ENCODE results near the gene CFLAR. TPM values are rescaled to one million over a fixed set of nuclear protein-coding genes. Genes with fewer than 3 reads are reported as not detected.

The CFLAR gene
- total RNA-seq, 1 experiment from 2014 or later, result 7.6 TPM

DNA sequence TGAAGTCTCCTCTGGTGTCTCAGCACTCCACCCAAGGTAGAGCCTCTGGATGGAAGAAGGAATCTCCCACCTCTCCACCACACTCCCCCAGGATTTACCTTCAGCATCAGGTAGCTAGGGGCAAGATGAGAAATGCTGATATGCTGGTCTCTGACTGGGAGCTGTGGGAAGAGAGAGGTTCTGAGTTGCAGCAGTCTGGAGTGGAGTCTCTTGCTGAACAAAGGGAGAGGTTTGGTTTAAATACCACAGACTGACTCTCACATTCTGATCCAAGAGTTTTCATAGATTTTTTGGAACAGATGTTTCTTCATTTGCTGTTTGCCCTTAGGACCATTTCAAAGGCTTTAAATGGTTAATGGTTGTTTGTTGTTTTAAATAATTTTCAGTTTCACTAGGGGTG lies 1.1 kb upstream of the CFLAR start:
- Histone ChIP-seq H3T11ph (ENCODE audit: low read length) (no peak overlapping the region), H4K91ac (ENCODE audit: insufficient read length, low read depth, low read length) (no peak overlapping the region), H3K9me3 (ENCODE audit: control insufficient read depth, low read depth, low read length) (no peaks in the 10 kb centered on the region), H3K14ac (ENCODE audit: insufficient read depth, low read length) (no peak overlapping the region), H3K18ac (ENCODE audit: insufficient read length, low read depth, low read length) (no peak overlapping the region), H2BK5ac (ENCODE audit: insufficient read length, low read length) (no peak overlapping the region), H2BK20ac (ENCODE audit: low read depth, low read length, poor library complexity, severe bottlenecking) (no peak overlapping the region), H3K79me2 (ENCODE audit: insufficient read depth, low read length) (no peaks in the 10 kb centered on the region), H2AFZ (ENCODE audit: low read length) (no peak overlapping the region), H3K4me2 (ENCODE audit: insufficient read depth, insufficient read length, low read length) (no peak overlapping the region), H3K27me3 (ENCODE audit: insufficient read depth, low read length) (no peaks in the 10 kb centered on the region), H3K4ac (ENCODE audit: low read depth, low read length) (no peak overlapping the region), H3K4me1 (ENCODE audit: insufficient read depth, low read length) (no peaks in the 10 kb centered on the region), H4K8ac (replicated peaks; ENCODE audit: insufficient read length, low read depth, low read length) (no peak overlapping the region), H3K56ac (ENCODE audit: insufficient read length, low read depth, low read length) (no peak overlapping the region), H3K9ac (ENCODE audit: extremely low read depth, insufficient read length, low read length) (no peak overlapping the region), H4K5ac (ENCODE audit: insufficient read length, low read depth, low read length) (no peak overlapping the region), H3K23me2 (ENCODE audit: insufficient read length, low read depth, low read length, poor library complexity, severe bottlenecking) (peaks cover 14% of the 10 kb centered on the region), H2BK15ac (ENCODE audit: low read depth, low read length) (no peak overlapping the region), H2AK5ac (ENCODE audit: insufficient read length, low read length) (no peak overlapping the region), H4K20me1 (ENCODE audit: control insufficient read depth, insufficient read depth, insufficient read length) (no peaks in the 10 kb centered on the region), H3K27ac (ENCODE audit: insufficient read length, low read depth, low read length) (no peak overlapping the region), H2BK120ac (ENCODE audit: low read depth, low read length, poor library complexity, severe bottlenecking) (no peak overlapping the region), H3K79me1 (ENCODE audit: insufficient read depth, low read depth, low read length, poor library complexity, severe bottlenecking) (no peaks in the 10 kb centered on the region), H2BK12ac (ENCODE audit: insufficient read length, low read depth, low read length) (no peak overlapping the region), H3K23ac (ENCODE audit: insufficient read length, low read depth, low read length) (no peak overlapping the region)
- Mint-ChIP-seq H3K4me1 (peaks cover 19 to 31% of the 10 kb centered on the region in 2 experiments), H3K4me3 (peak overlapping the region in 1 of 2 experiments; percentile 7; a peak in 1 of 5 replicates), H3K27me3 (ENCODE audit: low read depth) (no peaks in the 10 kb centered on the region), H3K36me3 (ENCODE audit: insufficient read depth in 1 of 3, low read depth in 3 of 3) (peaks cover 0 to 4% (median 0%) of the 10 kb centered on the region in 3 experiments; a peak in 1 of 7 replicates), H3K9me3 (no peaks in the 10 kb centered on the region), H3K27ac (no peak overlapping the region; a peak in 1 of 7 replicates)
- TF ChIP-seq, protein P1, sequence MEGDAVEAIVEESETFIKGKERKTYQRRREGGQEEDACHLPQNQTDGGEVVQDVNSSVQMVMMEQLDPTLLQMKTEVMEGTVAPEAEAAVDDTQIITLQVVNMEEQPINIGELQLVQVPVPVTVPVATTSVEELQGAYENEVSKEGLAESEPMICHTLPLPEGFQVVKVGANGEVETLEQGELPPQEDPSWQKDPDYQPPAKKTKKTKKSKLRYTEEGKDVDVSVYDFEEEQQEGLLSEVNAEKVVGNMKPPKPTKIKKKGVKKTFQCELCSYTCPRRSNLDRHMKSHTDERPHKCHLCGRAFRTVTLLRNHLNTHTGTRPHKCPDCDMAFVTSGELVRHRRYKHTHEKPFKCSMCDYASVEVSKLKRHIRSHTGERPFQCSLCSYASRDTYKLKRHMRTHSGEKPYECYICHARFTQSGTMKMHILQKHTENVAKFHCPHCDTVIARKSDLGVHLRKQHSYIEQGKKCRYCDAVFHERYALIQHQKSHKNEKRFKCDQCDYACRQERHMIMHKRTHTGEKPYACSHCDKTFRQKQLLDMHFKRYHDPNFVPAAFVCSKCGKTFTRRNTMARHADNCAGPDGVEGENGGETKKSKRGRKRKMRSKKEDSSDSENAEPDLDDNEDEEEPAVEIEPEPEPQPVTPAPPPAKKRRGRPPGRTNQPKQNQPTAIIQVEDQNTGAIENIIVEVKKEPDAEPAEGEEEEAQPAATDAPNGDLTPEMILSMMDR (conservative IDR thresholded peaks at IDR 0.05), result no peak
- DNase-seq, result no peak

All from H9 (cell line).